HepG2 (cell line): ENCODE results near the gene ANKRD40. TPM values are rescaled to one million over a fixed set of nuclear protein-coding genes. Genes with fewer than 3 reads are reported as not detected.

Experiments used
- CEBPB ChIP-seq: IDR thresholded peaks from 2 replicates; pipeline ENCODE4 v1.6.1; 2011; ENCODE audit warnings: low read depth, low read length, improper control_type of control experiment, borderline replicate concordance
- MTF2 ChIP-seq: sonication (generic); formaldehyde crosslinking; IDR thresholded peaks from 2 replicates; pipeline ENCODE4 v1.5.0; 2020; ENCODE audit warnings: missing genetic modification reagents, borderline replicate concordance
- MXD4 ChIP-seq: IDR thresholded peaks from 2 replicates; pipeline ENCODE4 v1.6.1; 2016; ENCODE audit warnings: mild to moderate bottlenecking, missing biosample characterization, missing genetic modification reagents
- PITX1 ChIP-seq: sonication (generic); formaldehyde crosslinking; IDR thresholded peaks from 2 replicates; pipeline ENCODE4 v1.5.1; 2020; ENCODE audit warnings: mild to moderate bottlenecking, missing genetic modification reagents
- PPARG ChIP-seq: conservative IDR thresholded peaks from 2 replicates; pipeline ENCODE4 v1.6.1; 2016; ENCODE audit warnings: missing biosample characterization, missing genetic modification reagents
- RNF2 ChIP-seq: fragments of 450-650 bp; conservative IDR thresholded peaks from 2 replicates; pipeline ENCODE4 v1.6.1; 2016; ENCODE audit warnings: low read depth
- SRF ChIP-seq: IDR thresholded peaks from 2 replicates; pipeline ENCODE4 v1.6.1; 2011; ENCODE audit warnings: mild to moderate bottlenecking, low read depth, low read length, moderate library complexity
- ZFP36L1 ChIP-seq: sonication (generic); formaldehyde crosslinking; IDR thresholded peaks from 2 replicates; pipeline ENCODE4 v1.8.0; 2022; ENCODE audit warnings: mild to moderate bottlenecking, missing genetic modification reagents, moderate library complexity
- ZNF225 ChIP-seq: sonication (generic); formaldehyde crosslinking; IDR thresholded peaks from 2 replicates; pipeline ENCODE4 v1.4.0; 2020; ENCODE audit warnings: mild to moderate bottlenecking, missing genetic modification reagents
- ZNF337 ChIP-seq: sonication (generic); formaldehyde crosslinking; IDR thresholded peaks from 2 replicates; pipeline ENCODE4 v1.5.1; 2020; ENCODE audit warnings: missing genetic modification reagents, low read depth, mild to moderate bottlenecking, borderline replicate concordance
- ZNF776 ChIP-seq: sonication (generic); formaldehyde crosslinking; IDR thresholded peaks from 2 replicates; pipeline ENCODE4 v1.4.0; 2020; ENCODE audit warnings: mild to moderate bottlenecking, missing genetic modification reagents
- polyA plus RNA-seq, 8 experiments: library from polyadenylated mRNA; depleted of rRNA in 3 of 8; stranded (reverse) in 7 of 8; unstranded in 1 of 8; fragments of >200 nt; fragmentation: Illumina TruSeq in 4 of 8; extraction: Trizol in 4 of 8; gene quantifications; 2 replicates each; pipeline versions ENCODE4 v1.2.1 to v1.2.3, GENCODE V29; 2011 to 2016; ENCODE audit warnings: low read depth in 4 of 8, missing spikeins in 1 of 8, mixed read lengths in 1 of 8; ENCODE audit not compliant: insufficient read depth in 1 of 8
- total RNA-seq, 5 experiments: library from RNA; depleted of rRNA; stranded (reverse); fragments of >200 nt; fragmentation: Illumina TruSeq; extraction: Trizol; gene quantifications; 2 replicates each; pipeline ENCODE4 v1.2.3, GENCODE V29; 2016; ENCODE audit warnings: low read depth in 1 of 5
- TF ChIP-seq, protein P1 (sequence below): sonication (generic); formaldehyde crosslinking; IDR thresholded peaks from 2 replicates; pipeline ENCODE4 v1.8.1; 2022; ENCODE audit warnings: low read depth, mild to moderate bottlenecking, missing genetic modification reagents
- TF ChIP-seq, protein P2 (sequence below): sonication (generic); formaldehyde crosslinking; IDR thresholded peaks from 2 replicates; pipeline ENCODE4 v1.4.0; 2020; ENCODE audit warnings: missing genetic modification reagents
- TF ChIP-seq, protein P3 (sequence below): sonication (generic); formaldehyde crosslinking; IDR thresholded peaks from 2 replicates; pipeline ENCODE4 v1.5.0; 2020; ENCODE audit warnings: mild to moderate bottlenecking, missing genetic modification reagents
- TF ChIP-seq, protein P4 (sequence below): sonication (generic); formaldehyde crosslinking; IDR thresholded peaks from 2 replicates; pipeline ENCODE4 v1.4.0; 2020; ENCODE audit warnings: missing genetic modification reagents, mild to moderate bottlenecking, borderline replicate concordance
- TF ChIP-seq, protein P5 (sequence below): sonication (generic); formaldehyde crosslinking; IDR thresholded peaks from 2 replicates; pipeline ENCODE4 v1.8.1; 2023; ENCODE audit warnings: mild to moderate bottlenecking, missing genetic modification reagents, borderline replicate concordance
- TF ChIP-seq, protein P6 (sequence below): IDR thresholded peaks from 2 replicates; pipeline ENCODE4 v1.6.1; 2018; ENCODE audit warnings: missing genetic modification reagents

ANKRD40 gene
- total and polyA plus RNA-seq, 2 of the 13 experiments (the other 11 are each of a cell fraction or from before 2014, with no cell fraction given) = 35.0 to 46.4 TPM

DNA sequence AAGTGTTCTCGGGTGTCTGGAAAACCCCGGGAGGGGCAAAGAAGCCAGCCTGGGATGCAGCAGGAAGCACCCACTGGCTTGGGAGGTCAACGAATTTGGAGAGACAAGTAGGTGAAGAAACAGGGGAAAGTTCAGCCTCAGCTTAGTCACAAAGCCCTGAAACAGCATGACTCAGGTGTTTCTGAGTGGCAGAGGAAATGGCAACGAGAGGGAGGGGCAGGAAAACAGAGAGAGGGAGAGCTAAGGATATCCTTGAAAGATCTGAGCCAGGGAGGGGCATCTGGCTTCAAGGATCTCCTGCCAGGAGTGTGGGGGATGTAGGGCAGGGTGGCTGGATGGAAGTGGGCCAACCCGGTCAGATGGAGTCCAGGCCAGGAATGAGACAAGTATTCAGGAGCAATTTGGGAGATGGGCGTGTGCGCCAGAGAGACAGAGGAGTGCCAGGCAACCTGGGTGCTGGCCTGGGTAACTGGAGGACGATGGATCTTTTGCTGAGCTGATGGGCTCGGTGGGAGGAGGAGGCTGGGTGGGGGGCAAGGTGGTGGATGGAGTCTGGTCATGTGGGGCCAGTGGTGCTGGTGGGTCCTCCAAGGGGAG is 45.8 kb downstream of the ANKRD40 start (continued):
- TF ChIP-seq, protein P1, sequence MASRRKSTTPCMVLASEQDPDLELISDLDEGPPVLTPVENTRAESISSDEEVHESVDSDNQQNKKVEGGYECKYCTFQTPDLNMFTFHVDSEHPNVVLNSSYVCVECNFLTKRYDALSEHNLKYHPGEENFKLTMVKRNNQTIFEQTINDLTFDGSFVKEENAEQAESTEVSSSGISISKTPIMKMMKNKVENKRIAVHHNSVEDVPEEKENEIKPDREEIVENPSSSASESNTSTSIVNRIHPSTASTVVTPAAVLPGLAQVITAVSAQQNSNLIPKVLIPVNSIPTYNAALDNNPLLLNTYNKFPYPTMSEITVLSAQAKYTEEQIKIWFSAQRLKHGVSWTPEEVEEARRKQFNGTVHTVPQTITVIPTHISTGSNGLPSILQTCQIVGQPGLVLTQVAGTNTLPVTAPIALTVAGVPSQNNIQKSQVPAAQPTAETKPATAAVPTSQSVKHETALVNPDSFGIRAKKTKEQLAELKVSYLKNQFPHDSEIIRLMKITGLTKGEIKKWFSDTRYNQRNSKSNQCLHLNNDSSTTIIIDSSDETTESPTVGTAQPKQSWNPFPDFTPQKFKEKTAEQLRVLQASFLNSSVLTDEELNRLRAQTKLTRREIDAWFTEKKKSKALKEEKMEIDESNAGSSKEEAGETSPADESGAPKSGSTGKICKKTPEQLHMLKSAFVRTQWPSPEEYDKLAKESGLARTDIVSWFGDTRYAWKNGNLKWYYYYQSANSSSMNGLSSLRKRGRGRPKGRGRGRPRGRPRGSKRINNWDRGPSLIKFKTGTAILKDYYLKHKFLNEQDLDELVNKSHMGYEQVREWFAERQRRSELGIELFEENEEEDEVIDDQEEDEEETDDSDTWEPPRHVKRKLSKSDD (CRISPR knock-in tag) = no peak
- TF ChIP-seq MXD4 = no peak
- TF ChIP-seq, protein P2, sequence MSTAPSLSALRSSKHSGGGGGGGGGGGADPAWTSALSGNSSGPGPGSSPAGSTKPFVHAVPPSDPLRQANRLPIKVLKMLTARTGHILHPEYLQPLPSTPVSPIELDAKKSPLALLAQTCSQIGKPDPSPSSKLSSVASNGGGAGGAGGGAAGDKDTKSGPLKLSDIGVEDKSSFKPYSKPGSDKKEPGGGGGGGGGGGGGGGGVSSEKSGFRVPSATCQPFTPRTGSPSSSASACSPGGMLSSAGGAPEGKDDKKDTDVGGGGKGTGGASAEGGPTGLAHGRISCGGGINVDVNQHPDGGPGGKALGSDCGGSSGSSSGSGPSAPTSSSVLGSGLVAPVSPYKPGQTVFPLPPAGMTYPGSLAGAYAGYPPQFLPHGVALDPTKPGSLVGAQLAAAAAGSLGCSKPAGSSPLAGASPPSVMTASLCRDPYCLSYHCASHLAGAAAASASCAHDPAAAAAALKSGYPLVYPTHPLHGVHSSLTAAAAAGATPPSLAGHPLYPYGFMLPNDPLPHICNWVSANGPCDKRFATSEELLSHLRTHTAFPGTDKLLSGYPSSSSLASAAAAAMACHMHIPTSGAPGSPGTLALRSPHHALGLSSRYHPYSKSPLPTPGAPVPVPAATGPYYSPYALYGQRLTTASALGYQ = no peak
- TF ChIP-seq, protein P3, sequence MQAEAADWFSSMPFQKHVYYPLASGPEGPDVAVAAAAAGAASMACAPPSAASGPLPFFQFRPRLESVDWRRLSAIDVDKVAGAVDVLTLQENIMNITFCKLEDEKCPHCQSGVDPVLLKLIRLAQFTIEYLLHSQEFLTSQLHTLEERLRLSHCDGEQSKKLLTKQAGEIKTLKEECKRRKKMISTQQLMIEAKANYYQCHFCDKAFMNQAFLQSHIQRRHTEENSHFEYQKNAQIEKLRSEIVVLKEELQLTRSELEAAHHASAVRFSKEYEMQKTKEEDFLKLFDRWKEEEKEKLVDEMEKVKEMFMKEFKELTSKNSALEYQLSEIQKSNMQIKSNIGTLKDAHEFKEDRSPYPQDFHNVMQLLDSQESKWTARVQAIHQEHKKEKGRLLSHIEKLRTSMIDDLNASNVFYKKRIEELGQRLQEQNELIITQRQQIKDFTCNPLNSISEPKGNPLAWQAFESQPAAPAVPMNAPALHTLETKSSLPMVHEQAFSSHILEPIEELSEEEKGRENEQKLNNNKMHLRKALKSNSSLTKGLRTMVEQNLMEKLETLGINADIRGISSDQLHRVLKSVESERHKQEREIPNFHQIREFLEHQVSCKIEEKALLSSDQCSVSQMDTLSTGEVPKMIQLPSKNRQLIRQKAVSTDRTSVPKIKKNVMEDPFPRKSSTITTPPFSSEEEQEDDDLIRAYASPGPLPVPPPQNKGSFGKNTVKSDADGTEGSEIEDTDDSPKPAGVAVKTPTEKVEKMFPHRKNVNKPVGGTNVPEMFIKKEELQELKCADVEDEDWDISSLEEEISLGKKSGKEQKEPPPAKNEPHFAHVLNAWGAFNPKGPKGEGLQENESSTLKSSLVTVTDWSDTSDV (CRISPR knock-in tag) = no peak
- TF ChIP-seq PITX1 (CRISPR knock-in tag) = 0 out of 2 replicates have a peak, but pooled peaks have one; percentile 36
- TF ChIP-seq CEBPB = peak; percentile 58; the same call in 1 of the 2 replicates
- no peak for TF ChIP-seq SRF
- TF ChIP-seq MTF2 (CRISPR knock-in tag) = no peak
- TF ChIP-seq ZNF776 (CRISPR knock-in tag) = no peak
- TF ChIP-seq, protein P4, sequence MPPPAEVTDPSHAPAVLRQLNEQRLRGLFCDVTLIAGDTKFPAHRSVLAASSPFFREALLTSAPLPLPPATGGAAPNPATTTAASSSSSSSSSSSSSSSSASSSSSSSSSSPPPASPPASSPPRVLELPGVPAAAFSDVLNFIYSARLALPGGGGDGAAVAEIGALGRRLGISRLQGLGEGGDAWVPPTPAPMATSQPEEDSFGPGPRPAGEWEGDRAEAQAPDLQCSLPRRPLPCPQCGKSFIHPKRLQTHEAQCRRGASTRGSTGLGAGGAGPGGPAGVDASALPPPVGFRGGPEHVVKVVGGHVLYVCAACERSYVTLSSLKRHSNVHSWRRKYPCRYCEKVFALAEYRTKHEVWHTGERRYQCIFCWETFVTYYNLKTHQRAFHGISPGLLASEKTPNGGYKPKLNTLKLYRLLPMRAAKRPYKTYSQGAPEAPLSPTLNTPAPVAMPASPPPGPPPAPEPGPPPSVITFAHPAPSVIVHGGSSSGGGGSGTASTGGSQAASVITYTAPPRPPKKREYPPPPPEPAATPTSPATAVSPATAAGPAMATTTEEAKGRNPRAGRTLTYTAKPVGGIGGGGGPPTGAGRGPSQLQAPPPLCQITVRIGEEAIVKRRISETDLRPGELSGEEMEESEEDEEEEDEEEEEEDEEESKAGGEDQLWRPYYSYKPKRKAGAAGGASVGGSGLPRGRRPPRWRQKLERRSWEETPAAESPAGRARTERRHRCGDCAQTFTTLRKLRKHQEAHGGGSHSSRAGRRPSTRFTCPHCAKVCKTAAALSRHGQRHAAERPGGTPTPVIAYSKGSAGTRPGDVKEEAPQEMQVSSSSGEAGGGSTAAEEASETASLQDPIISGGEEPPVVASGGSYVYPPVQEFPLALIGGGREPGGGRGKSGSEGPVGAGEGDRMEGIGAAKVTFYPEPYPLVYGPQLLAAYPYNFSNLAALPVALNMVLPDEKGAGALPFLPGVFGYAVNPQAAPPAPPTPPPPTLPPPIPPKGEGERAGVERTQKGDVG (CRISPR knock-in tag) = no peak
- TF ChIP-seq ZNF225 (CRISPR knock-in tag) = no peak
- TF ChIP-seq ZNF337 (CRISPR knock-in tag) = no peak
- no peak for TF ChIP-seq RNF2
- TF ChIP-seq, protein P5, sequence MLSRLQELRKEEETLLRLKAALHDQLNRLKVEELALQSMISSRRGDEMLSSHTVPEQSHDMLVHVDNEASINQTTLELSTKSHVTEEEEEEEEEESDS = peak; percentile 22; the same call in 1 of the 2 replicates
- TF ChIP-seq, protein P6, sequence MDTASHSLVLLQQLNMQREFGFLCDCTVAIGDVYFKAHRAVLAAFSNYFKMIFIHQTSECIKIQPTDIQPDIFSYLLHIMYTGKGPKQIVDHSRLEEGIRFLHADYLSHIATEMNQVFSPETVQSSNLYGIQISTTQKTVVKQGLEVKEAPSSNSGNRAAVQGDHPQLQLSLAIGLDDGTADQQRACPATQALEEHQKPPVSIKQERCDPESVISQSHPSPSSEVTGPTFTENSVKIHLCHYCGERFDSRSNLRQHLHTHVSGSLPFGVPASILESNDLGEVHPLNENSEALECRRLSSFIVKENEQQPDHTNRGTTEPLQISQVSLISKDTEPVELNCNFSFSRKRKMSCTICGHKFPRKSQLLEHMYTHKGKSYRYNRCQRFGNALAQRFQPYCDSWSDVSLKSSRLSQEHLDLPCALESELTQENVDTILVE = no peak; the same call in 1 of the 2 replicates
- TF ChIP-seq ZFP36L1 (CRISPR knock-in tag) = no peak
- peak; percentile 100 for TF ChIP-seq PPARG (CRISPR knock-in tag)
